Adrenal gland (tissue), 5 donors: ENCODE results near the gene PRPF40A.

ENCODE experiments used
- CTCF ChIP-seq, 6 experiments: fragments of 450-650 bp in 4 of 6; fragments of 200-600 bp in 2 of 6; sonication (generic) in 1 of 6; IDR thresholded peaks; 1 replicate in 5 of 6; 2 replicates in 1 of 6; pipeline versions ENCODE4 v1.5.1 to v1.8.0; 2016 to 2021; ENCODE audit warnings: antibody characterized with exemption in 6 of 6, mild to moderate bottlenecking in 2 of 6, moderate library complexity in 1 of 6
- POLR2A ChIP-seq, 2 donors: fragments of 450-650 bp; IDR thresholded peaks; one replicate each; pipeline ENCODE4 v1.6.1; 2017; ENCODE audit warnings: antibody characterized with exemption in 2 of 2, mild to moderate bottlenecking in 2 of 2, moderate library complexity in 1 of 2
- donor health status: DM: no; HTN: no; CAD: no.

GRCh38 chr2:152623076-152623740 is 94.1 kb downstream of the PRPF40A start:
- TF ChIP-seq CTCF (IDR thresholded peaks at IDR 0.05) (no peak), POLR2A (IDR thresholded peaks at IDR 0.05) (no peak)
